ENCODE results near the gene GOLGA1. TPM values are rescaled to one million over a fixed set of nuclear protein-coding genes. Genes with fewer than 3 reads are reported as not detected.

The GOLGA1 gene
- total RNA-seq, 2 donors from 2014 or later = 19.1 to 23.2 TPM

GRCh38 chr9:124861342-124862229 lies 79.3 kb downstream of the GOLGA1 start, which contains the start of the genes ARPC5L and RPL35:
ARPC5L (plus strand) TSS chr9:124862130; CDS start chr9:124869291, 7,161 bp downstream.
RPL35 (minus strand) TSS chr9:124861957; CDS start chr9:124861912, 45 bp downstream.
- Histone ChIP-seq H3K9ac (ENCODE audit: low read depth in 2 of 2, low read length in 2 of 2) (peak within 1 kb of the TSS; percentile 80 to 87), H3K27me3 (no peaks in the 10 kb centered on the region), H3K4me3 (peak within 1 kb of the TSS; percentile 77), H3K4me1 (peaks cover 18% of the 10 kb centered on the region), H3K27ac (peak within 1 kb of the TSS; percentile 81), H3K9me3 (no peaks in the 10 kb centered on the region), H3K36me3 (peaks cover 20% of the 10 kb centered on the region)
- peak; percentile 20 for TF ChIP-seq CTCF (IDR thresholded peaks at IDR 0.05)
- DNase-seq = peak; percentile 96
- intact Hi-C loops (cut with DNase I) = loop anchor here (2.0 kb wide), 1 partner anchor 281 kb away; the partner anchor contains the start of gene SCAI

- no peak for DNase-seq
- Histone ChIP-seq H3K27ac (peak overlapping the region; percentile 81), H3K27me3 (no peaks in the 10 kb centered on the region), H3K36me3 (peaks cover 20% of the 10 kb centered on the region), H3K4me1 (peaks cover 18% of the 10 kb centered on the region), H3K4me3 (peak overlapping the region; percentile 77), H3K9ac (ENCODE audit: low read depth in 2 of 2, low read length in 2 of 2) (peak overlapping the region; percentile 80 to 87), H3K9me3 (no peaks in the 10 kb centered on the region)
- intact Hi-C loops (cut with DNase I) = loop anchor here (2.0 kb wide), 1 partner anchor 282 kb away; the partner anchor contains the start of gene SCAI
- TF ChIP-seq CTCF (IDR thresholded peaks at IDR 0.05) = no peak
Measured at GRCh38 chr9:124860582-124861341, 80.1 kb downstream of the GOLGA1 start.

- H3K9me3 ChIP-seq = no peaks in the 10 kb centered on the region
Measured at GRCh38 chr9:124859803-124860581, 80.9 kb downstream of the GOLGA1 start.

GRCh38 chr9:124858330-124859046 lies 82.4 kb downstream of the GOLGA1 start:
- no peaks in the 10 kb centered on the region for H3K9me3 ChIP-seq
- intact Hi-C loops (cut with DNase I) = no loop called here
- DNase-seq = no peak
- peaks cover 20% of the 10 kb centered on the region for H3K36me3 ChIP-seq
- H3K9ac ChIP-seq (ENCODE audit: low read depth in 2 of 2, low read length in 2 of 2) = no peak overlapping the region
- no peak overlapping the region for H3K4me3 ChIP-seq
- H3K4me1 ChIP-seq = peaks cover 18% of the 10 kb centered on the region
- H3K27ac ChIP-seq = no peak overlapping the region
- TF ChIP-seq CTCF (IDR thresholded peaks at IDR 0.05) = no peak
- H3K27me3 ChIP-seq = no peaks in the 10 kb centered on the region

More at GRCh38 chr9:124859803-124860581, 80.9 kb downstream of the GOLGA1 start:
- Histone ChIP-seq H3K27ac (no peak overlapping the region), H3K36me3 (peaks cover 20% of the 10 kb centered on the region), H3K27me3 (no peaks in the 10 kb centered on the region), H3K4me1 (peaks cover 18% of the 10 kb centered on the region), H3K9ac (ENCODE audit: low read depth in 2 of 2, low read length in 2 of 2) (peak overlapping the region; percentile 80 to 87), H3K4me3 (peak overlapping the region; percentile 77)
- no peak for DNase-seq
- intact Hi-C loops (cut with DNase I) = loop anchor here (2.0 kb wide), 1 partner anchor 283 kb away; the partner anchor contains the start of gene SCAI
- no peak for TF ChIP-seq CTCF (IDR thresholded peaks at IDR 0.05)

Measured in colonic mucosa (tissue), 4 donors.